ENCODE measurements around the gene DMD.

Gene DMD

DNA sequence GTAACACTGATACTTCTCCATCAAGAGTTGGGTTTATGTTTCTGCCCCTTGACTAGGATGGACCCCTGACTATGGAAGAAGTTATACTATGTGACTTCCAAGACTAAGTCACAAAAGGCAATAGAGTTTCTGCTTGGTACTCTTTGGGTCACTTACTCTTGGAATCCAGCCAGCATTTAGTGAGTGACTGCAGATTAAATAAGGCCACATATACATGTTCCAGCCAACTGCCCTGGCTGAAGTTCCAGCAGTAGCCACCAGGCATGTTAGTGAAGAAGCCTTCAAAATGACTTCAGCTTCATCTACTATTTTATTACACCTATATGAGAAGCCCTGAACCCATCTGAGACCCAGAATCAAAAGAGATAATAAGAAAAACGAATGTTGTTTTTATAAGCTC, 524.0 kb downstream of the DMD start:
- TF ChIP-seq, protein P1, sequence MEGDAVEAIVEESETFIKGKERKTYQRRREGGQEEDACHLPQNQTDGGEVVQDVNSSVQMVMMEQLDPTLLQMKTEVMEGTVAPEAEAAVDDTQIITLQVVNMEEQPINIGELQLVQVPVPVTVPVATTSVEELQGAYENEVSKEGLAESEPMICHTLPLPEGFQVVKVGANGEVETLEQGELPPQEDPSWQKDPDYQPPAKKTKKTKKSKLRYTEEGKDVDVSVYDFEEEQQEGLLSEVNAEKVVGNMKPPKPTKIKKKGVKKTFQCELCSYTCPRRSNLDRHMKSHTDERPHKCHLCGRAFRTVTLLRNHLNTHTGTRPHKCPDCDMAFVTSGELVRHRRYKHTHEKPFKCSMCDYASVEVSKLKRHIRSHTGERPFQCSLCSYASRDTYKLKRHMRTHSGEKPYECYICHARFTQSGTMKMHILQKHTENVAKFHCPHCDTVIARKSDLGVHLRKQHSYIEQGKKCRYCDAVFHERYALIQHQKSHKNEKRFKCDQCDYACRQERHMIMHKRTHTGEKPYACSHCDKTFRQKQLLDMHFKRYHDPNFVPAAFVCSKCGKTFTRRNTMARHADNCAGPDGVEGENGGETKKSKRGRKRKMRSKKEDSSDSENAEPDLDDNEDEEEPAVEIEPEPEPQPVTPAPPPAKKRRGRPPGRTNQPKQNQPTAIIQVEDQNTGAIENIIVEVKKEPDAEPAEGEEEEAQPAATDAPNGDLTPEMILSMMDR (IDR thresholded peaks at IDR 0.05; ENCODE audit: low read depth, low read length) = no peak
- no peak for DNase-seq (ENCODE audit: low read depth in 2 of 2)

DNA sequence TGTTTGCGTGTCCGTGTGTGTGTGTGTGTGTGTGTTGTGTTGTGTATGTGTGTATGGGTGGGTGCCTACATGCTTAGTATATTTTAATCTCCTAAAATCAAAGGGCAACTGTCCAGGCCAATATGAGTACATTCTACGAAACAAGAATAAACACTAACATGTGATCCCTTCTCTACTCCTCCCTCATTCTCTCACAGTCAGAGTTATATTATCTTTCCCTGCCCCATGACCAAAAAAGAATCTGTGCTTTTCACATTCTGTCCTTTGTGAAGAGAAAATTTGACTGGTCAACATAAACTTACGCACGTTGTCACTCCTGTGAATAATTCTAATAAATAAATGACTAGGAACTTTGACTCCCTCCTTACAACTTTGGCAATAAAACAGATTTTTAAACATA, 532.9 kb downstream of the DMD start:
- H3K4me3 ChIP-seq (replicated peaks in 1 of 2; ENCODE audit: low read depth in 2 of 2, low read length in 2 of 2) = no peak overlapping the region
- TF ChIP-seq, protein P1 (IDR thresholded peaks at IDR 0.05; ENCODE audit: low read depth, low read length) = no peak
- DNase-seq (ENCODE audit: low read depth in 2 of 2) = no peak

More for the DNA sequence above, 524.0 kb downstream of the DMD start:
- H3K4me3 ChIP-seq (replicated peaks in 1 of 2; ENCODE audit: low read depth in 2 of 2, low read length in 2 of 2) = no peak overlapping the region

DNA sequence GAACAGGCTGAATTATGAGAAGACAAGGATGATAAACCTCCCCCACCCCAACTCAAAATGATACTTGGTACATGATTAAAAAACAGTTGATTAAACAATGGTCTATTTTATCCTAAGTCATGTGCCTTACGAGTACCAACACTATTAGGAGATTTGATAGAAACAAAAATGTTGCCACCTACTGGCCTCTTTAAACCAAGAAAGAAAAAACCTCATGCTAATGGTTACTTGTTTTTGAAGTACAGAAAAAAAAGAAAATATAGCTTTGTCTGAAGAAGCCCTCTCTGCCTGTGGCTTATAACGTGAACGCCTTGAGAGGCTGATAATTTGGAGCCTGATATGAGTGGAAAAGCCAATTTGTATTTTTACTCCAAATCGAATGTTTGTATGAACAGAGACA, 538.2 kb downstream of the DMD start:
- TF ChIP-seq, protein P1 (IDR thresholded peaks at IDR 0.05; ENCODE audit: low read depth, low read length) = peak; percentile 15
- no peak overlapping the region for H3K4me3 ChIP-seq (replicated peaks in 1 of 2; ENCODE audit: low read depth in 2 of 2, low read length in 2 of 2)
- DNase-seq (ENCODE audit: low read depth in 2 of 2) = peak; percentile 8 to 39

DNA sequence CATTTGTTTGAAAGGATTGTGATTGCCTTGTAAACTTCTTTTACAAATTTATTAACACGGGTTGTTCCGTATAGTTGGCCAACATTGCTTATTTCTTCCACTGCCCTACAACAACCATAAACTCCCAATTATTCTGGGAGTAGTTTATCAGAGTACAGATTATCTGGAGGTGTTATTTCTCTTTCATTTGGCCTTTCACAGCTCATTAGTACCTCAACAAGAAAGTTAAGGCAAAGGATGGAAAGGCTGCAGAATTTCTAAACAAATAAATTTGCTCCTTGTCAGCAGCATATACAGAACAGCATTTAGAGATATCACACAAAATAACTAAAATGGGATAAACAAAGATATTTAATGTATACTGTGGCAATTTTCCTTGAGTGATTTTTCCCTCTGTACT, 548.8 kb downstream of the DMD start:
- no peak for DNase-seq (ENCODE audit: low read depth in 2 of 2)
- no peak overlapping the region for H3K4me3 ChIP-seq (replicated peaks in 1 of 2; ENCODE audit: low read depth in 2 of 2, low read length in 2 of 2)
- TF ChIP-seq, protein P1 (IDR thresholded peaks at IDR 0.05; ENCODE audit: low read depth, low read length) = no peak

DNA sequence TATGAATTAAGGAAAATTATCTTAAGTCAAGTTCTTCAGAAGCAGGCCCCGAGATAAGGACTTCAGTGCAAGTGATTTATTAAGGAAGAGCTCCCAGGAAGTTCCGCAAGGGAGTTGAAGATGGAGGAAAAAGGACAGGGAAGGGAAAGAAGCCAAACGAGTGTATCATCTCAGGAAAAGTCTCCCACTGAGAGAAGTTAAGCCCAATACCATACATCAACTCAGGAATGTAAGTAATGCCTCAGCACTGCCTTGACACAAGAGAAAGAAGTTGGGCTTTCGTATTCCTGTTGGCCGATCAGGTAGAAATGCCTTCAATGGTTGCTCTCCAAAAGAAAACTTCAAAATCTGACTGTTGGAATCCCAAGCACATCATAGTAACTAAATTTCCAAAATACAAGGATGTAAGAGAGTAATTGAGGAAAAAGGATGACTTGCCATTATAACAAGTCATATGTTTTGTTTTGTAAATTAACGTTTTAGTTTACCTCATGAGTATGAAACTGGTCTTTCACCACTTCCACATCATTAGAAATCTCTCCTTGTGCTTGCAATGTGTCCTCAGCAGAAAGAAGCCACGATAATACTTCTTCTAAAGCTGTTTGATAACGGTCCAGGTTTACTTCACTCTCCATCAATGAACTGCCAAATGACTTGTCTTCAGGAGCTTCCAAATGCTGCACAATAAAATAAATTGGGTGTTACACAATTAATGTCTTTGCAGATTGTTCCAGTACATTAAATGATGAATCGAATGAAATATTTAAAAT, 566.7 kb downstream of the DMD start:
- no peak for DNase-seq (ENCODE audit: low read depth in 2 of 2)
- TF ChIP-seq, protein P1 (IDR thresholded peaks at IDR 0.05; ENCODE audit: low read depth, low read length) = no peak
- H3K4me3 ChIP-seq (replicated peaks in 1 of 2; ENCODE audit: low read depth in 2 of 2, low read length in 2 of 2) = no peak overlapping the region

DNA sequence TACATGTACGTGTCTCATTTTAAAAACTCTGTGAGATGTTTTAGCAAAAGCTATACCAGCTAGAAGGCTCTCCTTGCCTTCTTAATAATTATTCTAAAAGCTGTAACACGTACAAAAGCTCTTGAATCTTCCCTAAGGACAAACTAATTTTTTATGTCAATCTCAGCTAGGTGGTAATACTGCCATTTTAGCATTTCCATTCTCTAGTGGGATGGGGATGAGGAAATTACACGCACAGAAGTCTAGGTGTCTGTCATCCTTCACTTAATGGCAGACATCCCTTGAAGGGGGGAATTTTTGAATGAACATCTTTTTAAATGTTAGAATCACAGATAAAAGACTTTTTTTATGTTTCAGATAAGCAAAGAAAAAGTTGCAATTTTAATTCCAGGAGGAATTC, 569.1 kb downstream of the DMD start:
- TF ChIP-seq, protein P1 (IDR thresholded peaks at IDR 0.05; ENCODE audit: low read depth, low read length) = no peak
- no peak for DNase-seq (ENCODE audit: low read depth in 2 of 2)
- H3K4me3 ChIP-seq (replicated peaks in 1 of 2; ENCODE audit: low read depth in 2 of 2, low read length in 2 of 2) = no peak overlapping the region

DNA sequence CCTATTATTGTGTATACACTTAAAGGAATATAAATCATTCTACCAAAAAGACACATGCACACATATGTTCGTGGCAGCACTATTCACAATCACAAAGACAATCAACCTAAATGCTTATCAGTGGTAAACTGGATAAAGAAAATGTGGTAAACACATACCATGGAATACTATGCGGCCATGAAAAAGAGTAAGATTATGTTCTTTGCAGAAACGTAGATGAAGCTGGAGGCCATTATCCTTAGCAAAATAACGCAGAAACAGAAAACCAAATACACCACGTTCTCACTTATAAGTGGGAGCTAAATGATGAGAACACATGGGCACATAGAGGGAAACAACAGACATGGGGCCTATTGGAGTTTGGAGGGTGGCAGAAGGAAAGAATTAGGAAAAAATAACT, 593.2 kb downstream of the DMD start:
- TF ChIP-seq, protein P1 (IDR thresholded peaks at IDR 0.05; ENCODE audit: low read depth, low read length) = no peak
- no peak for DNase-seq (ENCODE audit: low read depth in 2 of 2)
- no peak overlapping the region for H3K4me3 ChIP-seq (replicated peaks in 1 of 2; ENCODE audit: low read depth in 2 of 2, low read length in 2 of 2)
